Tibial nerve (tissue), 4 donors: ENCODE results near the gene PSME3IP1. TPM values are rescaled to one million over a fixed set of nuclear protein-coding genes. Genes with fewer than 3 reads are reported as not detected.

Source experiments
- DNase-seq, 2 donors: peaks; one replicate each; pipeline ENCODE4 v3.0.0-alpha.2; 2019; ENCODE audit warnings: low spot score in 2 of 2
- H3K27ac ChIP-seq, 4 donors: fragments of 200-600 bp; sonication (generic) in 3 of 4; one replicate each; pipeline ENCODE4 v1.5.1; 2017 to 2019; ENCODE audit warnings: mild to moderate bottlenecking in 1 of 4
- H3K27me3 ChIP-seq, 2 donors: fragments of 200-600 bp; sonication (generic) in 1 of 2; one replicate each; pipeline versions ENCODE4 v1.5.1 to v1.6.0; 2017 to 2019
- H3K36me3 ChIP-seq, 3 donors: fragments of 200-600 bp; sonication (generic); one replicate each; pipeline ENCODE4 v1.5.1; 2018 to 2019
- H3K4me1 ChIP-seq, 4 donors: fragments of 200-600 bp; sonication (generic) in 3 of 4; one replicate each; pipeline ENCODE4 v1.5.1; 2017 to 2019
- H3K4me3 ChIP-seq, 4 donors: fragments of 200-600 bp; sonication (generic) in 3 of 4; one replicate each; pipeline ENCODE4 v1.5.1; 2017 to 2019; ENCODE audit warnings: mild to moderate bottlenecking in 1 of 4, moderate library complexity in 1 of 4
- H3K9me3 ChIP-seq, 4 donors: fragments of 200-600 bp; sonication (generic) in 3 of 4; one replicate each; pipeline ENCODE4 v1.5.1; 2017 to 2019
- EP300 ChIP-seq, 2 donors: sonication (generic); formaldehyde crosslinking; IDR thresholded peaks; one replicate each; pipeline ENCODE4 v1.6.1; 2017; ENCODE audit warnings: antibody characterized with exemption in 2 of 2, mild to moderate bottlenecking in 1 of 2
- POLR2A ChIP-seq, 2 donors: fragments of 450-650 bp; IDR thresholded peaks; one replicate each; pipeline ENCODE4 v1.6.1; 2017; ENCODE audit warnings: antibody characterized with exemption in 2 of 2, mild to moderate bottlenecking in 2 of 2, moderate library complexity in 2 of 2
- WGBS, 2 donors: methylation state at CpG; one replicate each; pipeline ENCODE4 v1.1.5; 2018; 5-methylcytosine and 5-hydroxymethylcytosine counted together
- total RNA-seq, 4 donors: library from RNA; depleted of rRNA; stranded (reverse); fragments of >200 nt; gene quantifications; one replicate each; pipeline ENCODE4 v1.1.0, GENCODE V29; 2016
- TF ChIP-seq, protein P1 (sequence below), 5 experiments: fragments of 200-600 bp in 3 of 5; fragments of 450-650 bp in 2 of 5; sonication (generic) in 3 of 5; IDR thresholded peaks; one replicate each; pipeline ENCODE4 v1.5.1; 2016 to 2019; ENCODE audit warnings: antibody characterized with exemption in 5 of 5, mild to moderate bottlenecking in 3 of 5, moderate library complexity in 2 of 5

PSME3IP1 gene
- total RNA-seq, 4 donors from 2014 or later: 58.4 to 100 (median 69.7) TPM

DNA sequence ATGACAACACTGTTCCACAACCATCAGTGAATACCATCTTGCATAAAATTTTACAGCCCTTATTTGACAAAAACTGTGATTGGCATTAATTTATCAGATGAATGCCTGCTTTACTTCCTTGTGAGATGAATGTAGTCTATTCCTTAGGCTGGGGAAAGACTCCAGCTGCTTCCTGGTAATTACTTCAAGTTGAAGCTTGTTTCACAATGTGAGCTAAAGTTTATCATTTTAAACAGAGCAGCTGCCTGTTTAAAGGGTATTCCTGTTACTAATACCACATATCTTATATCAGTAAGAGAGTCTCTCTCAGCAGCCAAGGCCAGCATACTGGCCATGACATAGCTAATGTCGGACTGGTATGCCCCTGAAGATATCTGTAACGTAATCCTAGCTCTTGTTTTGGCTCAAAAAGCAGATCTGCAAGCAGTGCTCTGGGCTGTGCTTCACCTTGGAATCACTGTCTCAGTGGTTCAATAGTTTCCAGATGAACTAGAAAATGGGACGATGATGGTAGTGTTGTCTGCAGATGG is 46.0 kb upstream of the PSME3IP1 start:
- Histone ChIP-seq H3K9me3 (no peaks in the 10 kb centered on the region), H3K27ac (no peak overlapping the region), H3K36me3 (peaks cover 3 to 100% (median 13%) of the 10 kb centered on the region in 3 donors), H3K4me3 (no peak overlapping the region), H3K27me3 (no peaks in the 10 kb centered on the region), H3K4me1 (no peaks in the 10 kb centered on the region)
- 74 to 76% methylated on average over 3 of the region's 3 CpGs for WGBS, 2 donors
- no peak for DNase-seq
- TF ChIP-seq, protein P1, sequence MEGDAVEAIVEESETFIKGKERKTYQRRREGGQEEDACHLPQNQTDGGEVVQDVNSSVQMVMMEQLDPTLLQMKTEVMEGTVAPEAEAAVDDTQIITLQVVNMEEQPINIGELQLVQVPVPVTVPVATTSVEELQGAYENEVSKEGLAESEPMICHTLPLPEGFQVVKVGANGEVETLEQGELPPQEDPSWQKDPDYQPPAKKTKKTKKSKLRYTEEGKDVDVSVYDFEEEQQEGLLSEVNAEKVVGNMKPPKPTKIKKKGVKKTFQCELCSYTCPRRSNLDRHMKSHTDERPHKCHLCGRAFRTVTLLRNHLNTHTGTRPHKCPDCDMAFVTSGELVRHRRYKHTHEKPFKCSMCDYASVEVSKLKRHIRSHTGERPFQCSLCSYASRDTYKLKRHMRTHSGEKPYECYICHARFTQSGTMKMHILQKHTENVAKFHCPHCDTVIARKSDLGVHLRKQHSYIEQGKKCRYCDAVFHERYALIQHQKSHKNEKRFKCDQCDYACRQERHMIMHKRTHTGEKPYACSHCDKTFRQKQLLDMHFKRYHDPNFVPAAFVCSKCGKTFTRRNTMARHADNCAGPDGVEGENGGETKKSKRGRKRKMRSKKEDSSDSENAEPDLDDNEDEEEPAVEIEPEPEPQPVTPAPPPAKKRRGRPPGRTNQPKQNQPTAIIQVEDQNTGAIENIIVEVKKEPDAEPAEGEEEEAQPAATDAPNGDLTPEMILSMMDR (IDR thresholded peaks at IDR 0.05): no peak
- TF ChIP-seq EP300 (IDR thresholded peaks at IDR 0.05) (no peak), POLR2A (IDR thresholded peaks at IDR 0.05) (no peak)

- no peaks in the 10 kb centered on the region for H3K27me3 ChIP-seq
- H3K27ac ChIP-seq: no peak overlapping the region
- no peaks in the 10 kb centered on the region for H3K9me3 ChIP-seq
- DNase-seq: no peak
- H3K4me3 ChIP-seq: no peak overlapping the region
- no peak for TF ChIP-seq POLR2A (IDR thresholded peaks at IDR 0.05)
- TF ChIP-seq, protein P1 (IDR thresholded peaks at IDR 0.05): no peak
- TF ChIP-seq EP300 (IDR thresholded peaks at IDR 0.05): no peak
- H3K4me1 ChIP-seq: no peaks in the 10 kb centered on the region
- WGBS, 2 donors: 91 to 94% methylated on average over 1 of the region's 1 CpG
- peaks cover 3 to 100% (median 13%) of the 10 kb centered on the region in 3 donors for H3K36me3 ChIP-seq
These were observed 43.2 kb upstream of the PSME3IP1 start for GRCh38 chr16:57229079-57229478.

GRCh38 chr16:57226701-57227621 is 41.1 kb upstream of the PSME3IP1 start:
- Histone ChIP-seq H3K9me3 (no peaks in the 10 kb centered on the region), H3K4me1 (no peaks in the 10 kb centered on the region), H3K36me3 (peaks cover 0 to 100% (median 7%) of the 10 kb centered on the region in 3 donors), H3K4me3 (no peak overlapping the region), H3K27me3 (no peaks in the 10 kb centered on the region), H3K27ac (no peak overlapping the region)
- DNase-seq: no peak
- 79 to 93% methylated on average over 4 of the region's 4 CpGs for WGBS, 2 donors
- no peak for TF ChIP-seq EP300 (IDR thresholded peaks at IDR 0.05)

DNA sequence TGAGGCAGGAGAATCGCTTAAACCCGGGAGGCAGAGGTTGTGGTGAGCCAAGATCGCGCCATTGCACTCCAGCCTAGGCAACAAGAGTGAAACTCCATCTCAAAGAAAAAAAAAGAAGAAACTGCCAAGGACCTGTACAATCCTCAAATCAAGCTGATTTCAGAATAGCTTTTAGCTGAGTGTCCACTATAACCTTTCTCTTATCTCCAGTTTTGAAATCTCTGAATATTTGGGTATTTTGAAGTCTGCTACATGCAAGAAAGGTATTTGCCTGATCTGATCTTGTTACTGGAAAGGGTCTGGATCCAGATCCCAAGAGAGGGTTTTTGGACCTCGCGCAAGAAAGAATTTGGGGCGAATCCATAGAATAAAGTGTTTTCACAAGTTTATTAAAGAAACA is 40.1 kb upstream of the PSME3IP1 start:
- TF ChIP-seq, protein P1 (IDR thresholded peaks at IDR 0.05): no peak
- TF ChIP-seq EP300 (IDR thresholded peaks at IDR 0.05): no peak
- TF ChIP-seq POLR2A (IDR thresholded peaks at IDR 0.05): no peak
- Histone ChIP-seq H3K4me3 (no peak overlapping the region), H3K4me1 (no peaks in the 10 kb centered on the region), H3K36me3 (peaks cover 0 to 100% (median 3%) of the 10 kb centered on the region in 3 donors), H3K9me3 (no peaks in the 10 kb centered on the region), H3K27ac (no peak overlapping the region), H3K27me3 (no peaks in the 10 kb centered on the region)
- 89 to 91% methylated on average over 7 of the region's 7 CpGs for WGBS, 2 donors
- no peak for DNase-seq

DNA sequence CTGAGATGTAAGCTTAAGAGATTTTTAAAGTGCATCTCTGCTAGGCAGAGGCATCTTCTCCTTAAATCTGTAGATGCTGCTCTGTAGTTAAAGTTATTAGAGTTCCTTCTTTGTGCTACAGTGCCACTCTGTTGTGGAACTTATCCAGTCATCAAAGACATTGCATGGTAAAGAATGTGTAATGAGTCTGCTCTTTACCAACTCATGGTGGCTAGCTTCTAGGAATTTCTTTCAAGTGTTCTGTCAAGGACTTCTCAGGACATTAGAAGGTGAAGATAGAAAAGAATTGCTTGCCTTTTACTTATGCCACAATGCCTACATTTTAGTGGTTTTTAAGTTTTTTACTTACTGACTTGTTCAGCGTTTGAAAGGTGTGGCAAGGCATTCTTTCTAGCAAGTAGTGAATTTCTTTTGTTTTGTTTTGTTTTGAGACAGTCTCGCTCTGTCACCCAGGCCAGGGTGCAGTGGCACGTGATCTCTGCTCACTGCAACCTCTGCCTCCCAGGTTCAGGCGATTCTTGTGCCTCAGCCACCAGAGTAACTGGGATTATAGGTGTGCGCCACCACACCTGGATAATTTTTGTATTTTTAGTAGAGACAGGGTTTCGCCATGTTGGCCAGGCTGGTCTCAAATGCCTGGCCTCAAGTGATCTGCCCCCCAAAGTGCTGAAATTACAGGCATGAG is 39.0 kb upstream of the PSME3IP1 start:
- Histone ChIP-seq H3K27me3 (no peaks in the 10 kb centered on the region), H3K36me3 (peaks cover 0 to 100% (median 8%) of the 10 kb centered on the region in 3 donors), H3K4me3 (no peak overlapping the region), H3K27ac (no peak overlapping the region), H3K4me1 (no peaks in the 10 kb centered on the region), H3K9me3 (peaks cover 0 to 3% (median 0%) of the 10 kb centered on the region in 4 donors)
- no peak for TF ChIP-seq EP300 (IDR thresholded peaks at IDR 0.05)
- TF ChIP-seq POLR2A (IDR thresholded peaks at IDR 0.05): no peak
- TF ChIP-seq, protein P1 (IDR thresholded peaks at IDR 0.05): no peak
- 79 to 94% methylated on average over 6 of the region's 6 CpGs for WGBS, 2 donors
- DNase-seq: no peak
